NCI-H2029 (cell line): ENCODE measurements around the gene SPTLC1.
"Not testable (repeated sequence)": the region's sequence is repeated elsewhere in the genome, so short reads cannot be mapped to it uniquely, and the experiment has no call there.

Source experiments
- DNase-seq: peaks from one replicate; lab custom pipeline; 2025; lab: John Stamatoyannopoulos, UW

Gene SPTLC1

GRCh38 chr9:92115071-92115858, at the start of gene SPTLC1:
TSS of gene SPTLC1 (minus strand) at chr9:92115413. CDS start at chr9:92115370, 43 bp downstream.
- DNase-seq: peak; percentile 96

- no peak for DNase-seq
Observed at GRCh38 chr9:92164975-92165374, 49.8 kb upstream of the SPTLC1 start.

- DNase-seq: no peak
Observed at GRCh38 chr9:92164490-92164889, 49.3 kb upstream of the SPTLC1 start.

- DNase-seq: no peak
Observed at GRCh38 chr9:92163276-92163675, 48.1 kb upstream of the SPTLC1 start.

GRCh38 chr9:92160786-92161185, 45.6 kb upstream of the SPTLC1 start:
- no peak for DNase-seq

- DNase-seq: no peak
Observed at GRCh38 chr9:92159058-92159457, 43.8 kb upstream of the SPTLC1 start.

- no peak for DNase-seq
Observed at GRCh38 chr9:92158097-92158601, 42.9 kb upstream of the SPTLC1 start.

- DNase-seq: not testable (repeated sequence)
Observed at GRCh38 chr9:92155736-92156135, 40.5 kb upstream of the SPTLC1 start.

GRCh38 chr9:92155221-92155620, 40.0 kb upstream of the SPTLC1 start:
- no peak for DNase-seq

GRCh38 chr9:92153466-92154415, 38.5 kb upstream of the SPTLC1 start:
- DNase-seq: not testable (repeated sequence)

- DNase-seq: peak; percentile 42
Observed at GRCh38 chr9:92151691-92152393, 36.6 kb upstream of the SPTLC1 start.

- not testable (repeated sequence) for DNase-seq
Observed at GRCh38 chr9:92150501-92151470, 35.6 kb upstream of the SPTLC1 start.

GRCh38 chr9:92147852-92148180, 32.6 kb upstream of the SPTLC1 start:
- no peak for DNase-seq

- DNase-seq: no peak
Observed at GRCh38 chr9:92147030-92147851, 32.0 kb upstream of the SPTLC1 start.

- DNase-seq: no peak
Observed at GRCh38 chr9:92146610-92147009, 31.4 kb upstream of the SPTLC1 start.

- DNase-seq: not testable (repeated sequence)
Observed at GRCh38 chr9:92145784-92146183, 30.6 kb upstream of the SPTLC1 start.

- DNase-seq: no peak
Observed at GRCh38 chr9:92142329-92142728, 27.1 kb upstream of the SPTLC1 start.

GRCh38 chr9:92141144-92142129, 26.2 kb upstream of the SPTLC1 start:
- DNase-seq: no peak

GRCh38 chr9:92140754-92141143, 25.5 kb upstream of the SPTLC1 start:
- DNase-seq: no peak
